HCT116 (cell line): ENCODE measurements around the gene AQP4. TPM values are rescaled to one million over a fixed set of nuclear protein-coding genes. Genes with fewer than 3 reads are reported as not detected.

ENCODE experiments used
- ATAC-seq: fragments of 200-7000 bp; cut with Tn5 transposase; 2 replicates; pipeline ENCODE4 v1.9.1; 2020; ENCODE audit warnings: mild to moderate bottlenecking, moderate library complexity
- BruUV-seq: library from RNA; stranded (reverse); fragments of 400-500 nt; replicated peaks from 2 replicates; lab custom pipeline; 2021; lab: Mats Ljungman, UMichigan
- CTCF ChIA-PET: fragments of 300-600 bp; sonication (Branson Sonifier 250); formaldehyde crosslinking; loops from one replicate; lab custom pipeline; 2021; ENCODE audit warnings: antibody characterized with exemption; lab: Charles Lee
- POLR2A ChIA-PET: fragments of 300-600, 350-600 bp; sonication (Branson Sonifier 250); formaldehyde crosslinking; loops from one replicate; lab custom pipeline; 2021; ENCODE audit warnings: antibody characterized with exemption; lab: Charles Lee
- RAD21 ChIA-PET, 2 experiments: fragments of 300-600 bp; sonication (Branson Sonifier 250); formaldehyde crosslinking; loops; one replicate each; lab custom pipeline; 2023; ENCODE audit warnings: low total read pairs in 2 of 2; ENCODE audit not compliant: uncharacterized antibody in 2 of 2, unreplicated experiment in 2 of 2, low non-redundant PET in 1 of 2; lab: Charles Lee
- DNase-seq: peaks from one replicate; pipeline ENCODE4 v3.0.0-alpha.2; 2010; ENCODE audit warnings: low read depth, low spot score
- H2AFZ ChIP-seq: fragments of 200-600 bp; shearing (Covaris generic), sonication (generic); 2 replicates; pipeline ENCODE4 v1.6.1; 2017; ENCODE audit warnings: low read depth, mixed run types, mixed read lengths, antibody characterized with exemption, low read length; ENCODE audit not compliant: poor library complexity, severe bottlenecking
- H3K27ac ChIP-seq: 2 replicates; pipeline ENCODE4 v1.5.1; 2012; ENCODE audit warnings: low read depth, low read length
- H3K27me3 ChIP-seq: fragments of 200-600 bp; sonication (generic); 2 replicates; pipeline ENCODE4 v1.6.1; 2016; ENCODE audit warnings: mixed run types, low read length, mixed read lengths; ENCODE audit not compliant: insufficient read depth
- H3K36me3 ChIP-seq, 2 experiments: fragments of 200-500 bp in 1 of 2; fragments of 200-600 bp in 1 of 2; sonication (Bioruptor generic) in 1 of 2; sonication (generic) in 1 of 2; 2 replicates each; pipeline versions ENCODE4 v1.5.1 to v1.6.1; 2014 to 2016; ENCODE audit warnings: low read length in 2 of 2, inconsistent platforms in 1 of 2, mixed read lengths in 1 of 2, mixed run types in 1 of 2; ENCODE audit not compliant: insufficient read depth in 2 of 2, control insufficient read depth in 1 of 2
- H3K4me1 ChIP-seq, 2 experiments: fragments of 200-600 bp in 1 of 2; sonication (generic) in 1 of 2; 2 replicates each; pipeline versions ENCODE4 v1.5.1 to v1.6.1; 2012 to 2017; ENCODE audit warnings: low read length in 2 of 2, inconsistent platforms in 1 of 2, mild to moderate bottlenecking in 1 of 2, mixed read lengths in 1 of 2, mixed run types in 1 of 2, moderate library complexity in 1 of 2; ENCODE audit not compliant: insufficient read depth in 2 of 2, control insufficient read depth in 1 of 2
- H3K4me2 ChIP-seq: fragments of 200-600 bp; sonication (generic); 2 replicates; pipeline ENCODE4 v1.6.1; 2017; ENCODE audit warnings: mixed run types, low read length, mixed read lengths
- H3K4me3 ChIP-seq, 2 experiments: fragments of 200-600 bp in 1 of 2; sonication (generic) in 1 of 2; replicated peaks in 1 of 2; 2 replicates each; pipeline ENCODE4 v1.5.1; 2011 to 2016; ENCODE audit warnings: low read length in 2 of 2, control low read depth in 1 of 2, low read depth in 1 of 2, mild to moderate bottlenecking in 1 of 2, mixed read lengths in 1 of 2, mixed run types in 1 of 2
- H3K79me2 ChIP-seq: fragments of 200-600 bp; sonication (generic); 2 replicates; pipeline ENCODE4 v1.6.1; 2017; ENCODE audit warnings: mild to moderate bottlenecking, mixed run types, low read length, moderate library complexity, mixed read lengths; ENCODE audit not compliant: insufficient read depth
- H3K9ac ChIP-seq: fragments of 200-600 bp; sonication (generic); 2 replicates; pipeline ENCODE4 v1.6.1; 2016; ENCODE audit warnings: low read length, mixed read lengths
- H3K9me2 ChIP-seq: fragments of 200-600 bp; sonication (generic), shearing (Covaris generic); 2 replicates; pipeline ENCODE4 v1.6.1; 2017; ENCODE audit warnings: mixed run types, mild to moderate bottlenecking, moderate library complexity; ENCODE audit not compliant: insufficient read depth
- H3K9me3 ChIP-seq, 2 experiments: fragments of 200-500 bp in 1 of 2; fragments of 200-600 bp in 1 of 2; sonication (Bioruptor generic) in 1 of 2; sonication (generic) in 1 of 2; 2 replicates each; pipeline ENCODE4 v1.6.1; 2014 to 2017; ENCODE audit warnings: low read length in 2 of 2, mixed read lengths in 2 of 2, inconsistent platforms in 1 of 2, low read depth in 1 of 2, mild to moderate bottlenecking in 1 of 2, mixed run types in 1 of 2, moderate library complexity in 1 of 2; ENCODE audit not compliant: control insufficient read depth in 1 of 2, insufficient read depth in 1 of 2
- H4K20me1 ChIP-seq: fragments of 200-600 bp; sonication (generic), shearing (Covaris generic); 2 replicates; pipeline ENCODE4 v1.6.1; 2017; ENCODE audit warnings: mixed run types, mild to moderate bottlenecking, moderate library complexity; ENCODE audit not compliant: insufficient read depth
- CBX3 ChIP-seq: IDR thresholded peaks from 2 replicates; pipeline ENCODE4 v1.6.1; 2012; ENCODE audit warnings: low read depth
- CEBPB ChIP-seq: IDR thresholded peaks from 2 replicates; pipeline ENCODE4 v1.6.1; 2012; ENCODE audit warnings: low read depth
- EGR1 ChIP-seq: IDR thresholded peaks from 2 replicates; pipeline ENCODE4 v1.6.1; 2012; ENCODE audit warnings: low read depth
- EZH2phosphoT487 ChIP-seq: fragments of 200-600 bp; IDR thresholded peaks from 2 replicates; pipeline ENCODE4 v1.6.1; 2018; ENCODE audit warnings: antibody characterized with exemption, borderline replicate concordance
- FOSL1 ChIP-seq: IDR thresholded peaks from 2 replicates; pipeline ENCODE4 v1.6.1; 2012; ENCODE audit warnings: low read depth
- JUND ChIP-seq: IDR thresholded peaks from 2 replicates; pipeline ENCODE4 v1.6.1; 2012
- SP1 ChIP-seq: IDR thresholded peaks from 2 replicates; pipeline ENCODE4 v1.6.1; 2012; ENCODE audit warnings: low read depth
- SRF ChIP-seq: IDR thresholded peaks from 2 replicates; pipeline ENCODE4 v1.6.1; 2012; ENCODE audit warnings: low read depth
- ZFX ChIP-seq: fragments of 450-650 bp; IDR thresholded peaks from 2 replicates; pipeline ENCODE4 v1.6.1; 2017
- ZNF274 ChIP-seq: fragments of 200-500 bp; sonication (Bioruptor generic); IDR thresholded peaks from 2 replicates; pipeline ENCODE4 v1.6.1; 2014; ENCODE audit warnings: mild to moderate bottlenecking, low read depth, low read length, inconsistent platforms
- intact Hi-C: fragments of 100-400 bp; cut with micrococcal nuclease; formaldehyde crosslinking; loops from 2 replicates; pipeline ENCODE4 v1.10.0; 2022
- total RNA-seq: library from RNA; stranded (reverse); gene quantifications from one replicate; pipeline ENCODE4 v1.2.1, GENCODE V29; 2021; ENCODE audit not compliant: unreplicated experiment
- TF ChIP-seq, protein P1 (sequence below): IDR thresholded peaks from 2 replicates; pipeline ENCODE4 v1.6.1; 2012; ENCODE audit warnings: low read depth
- TF ChIP-seq, protein P2 (sequence below): IDR thresholded peaks from 2 replicates; pipeline ENCODE4 v1.6.1; 2012
- TF ChIP-seq, protein P3 (sequence below): IDR thresholded peaks from 2 replicates; pipeline ENCODE4 v1.6.1; 2012
- TF ChIP-seq, protein P4 (sequence below): IDR thresholded peaks from 2 replicates; pipeline ENCODE4 v1.6.1; 2011; ENCODE audit warnings: mild to moderate bottlenecking, low read length, moderate library complexity; ENCODE audit not compliant: insufficient replicate concordance; ENCODE audit errors: extremely low read depth

AQP4 gene
- total RNA-seq, 1 experiment from 2014 or later = 0.07 TPM

DNA sequence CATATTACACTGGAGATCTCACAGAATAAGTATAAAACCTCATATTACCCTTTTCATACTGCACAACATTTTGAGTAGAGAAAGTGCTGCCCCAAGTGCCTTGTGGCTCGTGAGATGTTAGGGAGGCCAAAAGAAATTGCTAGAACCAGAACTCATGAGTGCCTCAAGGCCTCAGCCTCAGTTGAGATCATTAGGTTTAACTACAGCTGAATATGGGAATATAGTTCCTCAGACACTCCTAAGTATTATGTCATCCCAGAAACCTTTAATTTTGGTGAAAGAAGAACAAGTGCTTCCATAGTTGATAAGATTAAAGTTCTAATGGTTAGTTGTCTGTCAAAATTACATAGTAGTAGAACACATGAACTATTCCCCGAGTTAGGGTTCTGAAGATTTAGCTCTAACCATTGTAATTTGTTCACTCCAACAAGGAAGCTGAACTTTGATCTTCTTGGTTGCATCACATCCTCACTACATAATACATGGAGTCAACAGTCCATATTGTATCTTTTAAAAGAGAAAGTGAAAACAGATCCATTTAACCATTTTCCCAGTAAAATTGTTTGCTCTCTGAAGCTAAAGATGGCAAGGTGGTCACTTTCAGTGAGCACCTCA lies 9.6 kb upstream of the AQP4 start:
- ChIA-PET POLR2A (no interaction called here), CTCF (no interaction called here)
- BruUV-seq = no TSS peak

DNA sequence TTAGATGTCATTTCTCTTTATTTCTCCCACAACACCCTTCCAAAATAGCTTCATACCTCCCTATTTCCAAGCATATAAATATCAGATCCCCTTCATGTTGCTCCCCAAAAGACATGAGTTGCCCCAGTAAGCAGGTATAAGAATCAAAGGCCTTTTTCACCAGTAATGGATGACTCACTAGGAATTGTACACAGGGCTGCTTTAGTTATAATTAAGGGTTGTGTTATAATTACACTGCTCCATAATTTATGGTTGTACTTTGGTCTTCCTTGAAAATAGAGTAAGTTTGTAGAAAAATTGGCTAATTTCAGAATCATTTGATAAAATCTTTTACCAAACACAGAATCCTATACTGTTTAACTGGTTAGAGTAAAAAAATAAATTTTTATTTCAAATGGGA lies 8.8 kb upstream of the AQP4 start:
- H3K4me1 ChIP-seq = no peaks in the 10 kb centered on the region
- H3K4me2 ChIP-seq = no peak overlapping the region
- ChIA-PET POLR2A (no interaction called here), CTCF (no interaction called here), RAD21 (no interaction called here)
- H3K9me3 ChIP-seq = no peaks in the 10 kb centered on the region
- no peak overlapping the region for H3K4me3 ChIP-seq
- intact Hi-C loops = no loop called here
- no peaks in the 10 kb centered on the region for H3K9me2 ChIP-seq
- H3K9ac ChIP-seq = no peak overlapping the region
- TF ChIP-seq EZH2phosphoT487 (no peak), ZNF274 (no peak), ZFX (no peak), FOSL1 (no peak), CBX3 (no peak), EGR1 (no peak), JUND (no peak), SP1 (no peak), SRF (no peak), CEBPB (no peak)
- TF ChIP-seq, protein P1, sequence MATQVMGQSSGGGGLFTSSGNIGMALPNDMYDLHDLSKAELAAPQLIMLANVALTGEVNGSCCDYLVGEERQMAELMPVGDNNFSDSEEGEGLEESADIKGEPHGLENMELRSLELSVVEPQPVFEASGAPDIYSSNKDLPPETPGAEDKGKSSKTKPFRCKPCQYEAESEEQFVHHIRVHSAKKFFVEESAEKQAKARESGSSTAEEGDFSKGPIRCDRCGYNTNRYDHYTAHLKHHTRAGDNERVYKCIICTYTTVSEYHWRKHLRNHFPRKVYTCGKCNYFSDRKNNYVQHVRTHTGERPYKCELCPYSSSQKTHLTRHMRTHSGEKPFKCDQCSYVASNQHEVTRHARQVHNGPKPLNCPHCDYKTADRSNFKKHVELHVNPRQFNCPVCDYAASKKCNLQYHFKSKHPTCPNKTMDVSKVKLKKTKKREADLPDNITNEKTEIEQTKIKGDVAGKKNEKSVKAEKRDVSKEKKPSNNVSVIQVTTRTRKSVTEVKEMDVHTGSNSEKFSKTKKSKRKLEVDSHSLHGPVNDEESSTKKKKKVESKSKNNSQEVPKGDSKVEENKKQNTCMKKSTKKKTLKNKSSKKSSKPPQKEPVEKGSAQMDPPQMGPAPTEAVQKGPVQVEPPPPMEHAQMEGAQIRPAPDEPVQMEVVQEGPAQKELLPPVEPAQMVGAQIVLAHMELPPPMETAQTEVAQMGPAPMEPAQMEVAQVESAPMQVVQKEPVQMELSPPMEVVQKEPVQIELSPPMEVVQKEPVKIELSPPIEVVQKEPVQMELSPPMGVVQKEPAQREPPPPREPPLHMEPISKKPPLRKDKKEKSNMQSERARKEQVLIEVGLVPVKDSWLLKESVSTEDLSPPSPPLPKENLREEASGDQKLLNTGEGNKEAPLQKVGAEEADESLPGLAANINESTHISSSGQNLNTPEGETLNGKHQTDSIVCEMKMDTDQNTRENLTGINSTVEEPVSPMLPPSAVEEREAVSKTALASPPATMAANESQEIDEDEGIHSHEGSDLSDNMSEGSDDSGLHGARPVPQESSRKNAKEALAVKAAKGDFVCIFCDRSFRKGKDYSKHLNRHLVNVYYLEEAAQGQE = no peak
- TF ChIP-seq, protein P2, sequence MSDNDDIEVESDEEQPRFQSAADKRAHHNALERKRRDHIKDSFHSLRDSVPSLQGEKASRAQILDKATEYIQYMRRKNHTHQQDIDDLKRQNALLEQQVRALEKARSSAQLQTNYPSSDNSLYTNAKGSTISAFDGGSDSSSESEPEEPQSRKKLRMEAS = no peak
- TF ChIP-seq, protein P3, sequence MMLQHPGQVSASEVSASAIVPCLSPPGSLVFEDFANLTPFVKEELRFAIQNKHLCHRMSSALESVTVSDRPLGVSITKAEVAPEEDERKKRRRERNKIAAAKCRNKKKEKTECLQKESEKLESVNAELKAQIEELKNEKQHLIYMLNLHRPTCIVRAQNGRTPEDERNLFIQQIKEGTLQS = no peak
- no peaks in the 10 kb centered on the region for H3K79me2 ChIP-seq
- H3K27me3 ChIP-seq = no peaks in the 10 kb centered on the region; the same call in 1 of the 2 replicates
- no TSS peak for BruUV-seq
- no peak overlapping the region for H3K27ac ChIP-seq
- no peaks in the 10 kb centered on the region for H3K36me3 ChIP-seq
- DNase-seq (no peak), ATAC-seq (no peak)
- H2AFZ ChIP-seq = no peak overlapping the region
- no peaks in the 10 kb centered on the region; the same call in 1 of the 2 replicates for H4K20me1 ChIP-seq

More for the DNA sequence above, 9.6 kb upstream of the AQP4 start:
- TF ChIP-seq, protein P4, sequence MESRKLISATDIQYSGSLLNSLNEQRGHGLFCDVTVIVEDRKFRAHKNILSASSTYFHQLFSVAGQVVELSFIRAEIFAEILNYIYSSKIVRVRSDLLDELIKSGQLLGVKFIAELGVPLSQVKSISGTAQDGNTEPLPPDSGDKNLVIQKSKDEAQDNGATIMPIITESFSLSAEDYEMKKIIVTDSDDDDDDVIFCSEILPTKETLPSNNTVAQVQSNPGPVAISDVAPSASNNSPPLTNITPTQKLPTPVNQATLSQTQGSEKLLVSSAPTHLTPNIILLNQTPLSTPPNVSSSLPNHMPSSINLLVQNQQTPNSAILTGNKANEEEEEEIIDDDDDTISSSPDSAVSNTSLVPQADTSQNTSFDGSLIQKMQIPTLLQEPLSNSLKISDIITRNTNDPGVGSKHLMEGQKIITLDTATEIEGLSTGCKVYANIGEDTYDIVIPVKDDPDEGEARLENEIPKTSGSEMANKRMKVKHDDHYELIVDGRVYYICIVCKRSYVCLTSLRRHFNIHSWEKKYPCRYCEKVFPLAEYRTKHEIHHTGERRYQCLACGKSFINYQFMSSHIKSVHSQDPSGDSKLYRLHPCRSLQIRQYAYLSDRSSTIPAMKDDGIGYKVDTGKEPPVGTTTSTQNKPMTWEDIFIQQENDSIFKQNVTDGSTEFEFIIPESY = no peak
- TF ChIP-seq ZNF274 = no peak
- no peak for TF ChIP-seq FOSL1
- TF ChIP-seq CBX3 = no peak
- Histone ChIP-seq H4K20me1 (no peaks in the 10 kb centered on the region; the same call in 1 of the 2 replicates), H3K4me3 (no peak overlapping the region), H3K9me2 (no peaks in the 10 kb centered on the region), H3K4me2 (no peak overlapping the region), H3K27me3 (no peaks in the 10 kb centered on the region; the same call in 1 of the 2 replicates), H3K9me3 (no peaks in the 10 kb centered on the region), H3K9ac (no peak overlapping the region), H2AFZ (no peak overlapping the region), H3K27ac (no peak overlapping the region), H3K36me3 (no peaks in the 10 kb centered on the region), H3K79me2 (no peaks in the 10 kb centered on the region), H3K4me1 (no peaks in the 10 kb centered on the region)
- intact Hi-C loops = no loop called here
- DNase-seq = no peak
- RAD21 ChIA-PET = no interaction called here
- ATAC-seq = no peak
